Stimulated activated CD8-positive, alpha-beta memory T cell treated with anti-CD3 and anti-CD28 coated beads, Interleukin-12 subunit alpha, Interleukin-12 subunit beta, amount 100 ng/mL, for 4 hours (primary cell): ENCODE data around the gene TRIOBP.
"Not testable (repeated sequence)": the region's sequence is repeated elsewhere in the genome, so short reads cannot be mapped to it uniquely, and the experiment has no call there.

Experiments used
- DNase-seq: peaks from one replicate; pipeline ENCODE4 v3.0.0-alpha.2; 2020; ENCODE audit warnings: low read depth

TRIOBP gene

DNA sequence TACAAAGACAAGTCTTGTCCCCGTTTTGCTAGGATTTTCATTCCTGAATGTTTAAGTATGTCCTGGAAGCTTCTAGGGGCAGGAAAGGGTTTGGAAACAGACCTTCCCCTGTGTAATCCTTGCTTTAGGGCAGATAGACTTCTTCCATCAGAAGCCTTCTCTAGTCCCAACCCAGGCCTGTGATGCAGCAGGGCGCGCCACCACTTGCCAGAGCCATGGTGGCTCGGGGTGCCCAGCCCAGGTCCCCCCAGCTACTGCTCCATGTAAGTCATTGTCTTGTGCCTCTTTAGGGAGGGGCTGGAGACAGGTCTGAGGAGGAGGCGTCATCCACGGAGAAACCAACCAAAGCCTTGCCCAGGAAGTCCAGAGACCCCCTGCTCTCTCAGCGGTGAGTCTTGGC is 6.4 kb upstream of the TRIOBP start:
- DNase-seq = no peak

DNA sequence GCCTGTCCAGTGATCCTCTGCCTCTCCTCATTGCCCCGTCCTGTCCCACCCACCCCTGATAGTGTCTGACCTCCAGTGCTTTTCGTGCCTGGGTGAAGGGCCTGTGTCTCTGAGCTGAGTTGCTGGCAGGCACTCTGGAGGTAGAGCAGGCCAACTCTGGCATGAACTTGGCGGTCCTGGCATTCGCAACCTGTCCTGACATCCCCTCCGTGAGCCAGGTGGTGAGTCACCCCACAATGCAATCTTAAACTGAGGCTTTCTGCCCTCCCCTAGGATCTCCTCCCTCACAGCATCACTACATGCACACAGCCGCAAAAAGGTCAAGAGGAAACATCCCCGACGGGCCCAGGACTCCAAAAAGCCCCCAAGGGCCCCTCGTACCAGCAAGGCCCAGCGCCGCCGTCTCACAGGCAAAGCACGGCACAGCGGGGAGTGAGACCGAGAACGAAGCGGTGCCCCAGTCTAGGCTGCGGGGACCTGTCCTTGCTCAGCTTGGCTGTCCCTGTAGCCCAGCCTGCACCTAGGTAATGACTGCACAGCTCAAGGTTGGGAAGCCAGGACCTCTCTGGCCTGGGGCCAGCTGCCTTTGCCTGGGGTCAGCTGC is 5.8 kb upstream of the TRIOBP start:
- no peak for DNase-seq

DNA sequence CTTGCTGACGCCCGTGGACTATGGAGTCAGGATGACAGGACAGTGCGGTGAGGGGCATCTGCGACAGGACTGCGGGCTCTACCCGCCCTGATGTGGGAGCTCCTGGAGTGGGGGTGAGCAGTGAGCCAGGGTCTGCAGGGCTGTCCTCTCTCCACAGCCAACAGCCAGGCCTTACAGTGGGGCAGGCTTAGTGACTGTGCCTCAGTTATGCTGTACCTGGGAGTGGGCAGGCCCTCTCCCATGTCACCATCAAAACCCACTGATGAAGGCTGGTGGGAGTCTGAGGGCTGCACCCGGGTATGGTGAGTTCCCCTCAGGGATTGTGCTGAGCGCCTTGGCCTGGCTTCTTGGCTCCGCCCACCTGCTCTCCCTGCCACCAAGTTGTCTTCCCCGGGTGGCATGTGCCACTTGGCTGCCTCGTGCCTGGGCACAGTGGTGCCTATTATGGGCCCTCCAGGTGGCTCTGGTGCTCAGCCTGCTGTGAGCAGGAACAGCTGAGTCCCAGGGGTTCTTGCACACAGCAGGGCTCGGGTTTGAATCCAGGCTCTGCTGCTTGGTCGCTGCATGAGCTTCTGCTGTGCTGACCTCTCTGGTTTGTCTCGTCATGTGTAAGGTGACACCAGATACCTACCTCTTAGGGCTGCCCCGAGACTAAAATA is 4.1 kb upstream of the TRIOBP start:
- no peak for DNase-seq

DNA sequence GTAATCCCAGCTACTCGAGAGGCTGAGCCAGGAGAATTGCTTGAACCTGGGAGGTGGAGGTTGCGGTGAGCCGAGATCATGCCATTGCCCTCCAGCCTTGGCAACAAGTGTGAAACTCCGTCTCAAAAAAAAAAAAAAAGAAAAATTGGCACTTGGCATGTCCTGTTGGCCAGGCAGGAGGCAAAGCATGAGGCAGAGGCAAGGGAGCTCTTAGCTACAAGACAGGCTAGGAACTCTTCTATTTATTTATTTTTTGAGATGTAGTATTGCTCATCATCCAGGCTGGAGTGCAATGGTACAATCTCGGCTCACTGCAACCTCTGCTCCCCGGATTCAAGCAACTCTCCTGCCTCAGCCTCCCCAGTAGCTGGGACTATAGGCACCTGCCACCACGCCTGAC is 2.7 kb upstream of the TRIOBP start:
- not testable (repeated sequence) for DNase-seq

DNA sequence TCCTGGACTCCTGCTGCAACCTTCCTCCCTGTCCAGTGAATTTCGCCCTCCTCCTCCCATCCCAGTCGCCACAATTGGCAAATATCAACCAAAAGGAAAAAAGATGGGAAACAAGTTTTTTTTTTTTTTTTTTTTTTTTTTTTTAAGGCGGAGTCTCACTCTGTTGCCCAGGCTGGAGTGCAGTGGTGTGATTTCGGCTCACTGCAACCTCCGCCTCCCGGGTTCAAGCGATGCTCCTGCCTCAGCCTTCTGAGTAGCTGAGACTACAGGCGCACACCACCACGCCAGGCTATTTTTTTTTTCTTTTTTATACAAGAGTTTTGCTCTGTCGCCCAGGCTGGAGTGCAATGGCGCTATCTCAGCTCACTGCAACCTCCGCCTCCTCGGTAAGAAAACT is 590 bp upstream of the TRIOBP start:
- DNase-seq = not testable (repeated sequence)

DNA sequence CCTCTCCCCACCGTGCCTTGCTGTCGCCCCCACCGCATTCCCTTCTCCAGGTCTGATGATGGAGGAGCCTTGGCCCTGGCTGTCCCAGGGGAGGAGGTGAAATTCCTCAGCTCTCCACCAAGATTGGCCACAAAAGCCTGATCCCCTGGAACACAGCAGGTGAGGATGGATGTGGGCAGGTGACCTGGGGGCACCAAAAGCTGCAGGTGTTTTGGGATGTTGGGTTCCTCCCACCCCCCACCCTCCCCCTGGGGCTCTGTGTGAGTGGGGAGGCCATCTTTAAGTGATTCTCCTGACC is 639 bp downstream of the TRIOBP start:
- no peak for DNase-seq

DNA sequence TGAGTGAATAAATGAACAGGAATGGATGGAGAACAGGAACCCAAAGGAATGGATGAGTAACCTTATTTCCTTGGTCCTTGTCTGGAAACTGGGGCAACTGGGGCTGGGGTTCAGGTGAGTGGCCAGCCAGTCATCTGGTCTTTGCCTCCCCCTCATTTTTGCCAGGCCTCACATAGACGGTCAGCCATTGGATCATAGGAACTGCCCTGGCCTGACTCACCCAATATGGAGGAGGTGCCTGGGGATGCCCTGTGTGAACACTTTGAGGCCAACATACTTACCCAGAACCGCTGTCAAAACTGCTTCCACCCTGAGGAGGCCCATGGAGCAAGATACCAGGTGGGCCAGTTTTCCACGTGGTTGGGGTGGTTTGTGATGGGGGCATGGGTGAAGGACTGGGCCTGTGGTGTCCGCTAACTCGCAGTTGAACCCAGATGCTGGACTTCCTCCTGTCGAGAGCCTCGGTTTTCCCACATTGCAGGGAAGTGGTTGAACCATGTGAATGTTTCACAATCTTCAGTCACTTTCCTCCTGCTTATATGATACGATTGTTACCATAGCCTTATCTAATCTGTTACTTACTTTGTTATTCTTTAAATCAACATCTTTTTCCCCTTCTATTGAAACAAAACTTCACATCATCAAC is 4.4 kb downstream of the TRIOBP start:
- DNase-seq = no peak

DNA sequence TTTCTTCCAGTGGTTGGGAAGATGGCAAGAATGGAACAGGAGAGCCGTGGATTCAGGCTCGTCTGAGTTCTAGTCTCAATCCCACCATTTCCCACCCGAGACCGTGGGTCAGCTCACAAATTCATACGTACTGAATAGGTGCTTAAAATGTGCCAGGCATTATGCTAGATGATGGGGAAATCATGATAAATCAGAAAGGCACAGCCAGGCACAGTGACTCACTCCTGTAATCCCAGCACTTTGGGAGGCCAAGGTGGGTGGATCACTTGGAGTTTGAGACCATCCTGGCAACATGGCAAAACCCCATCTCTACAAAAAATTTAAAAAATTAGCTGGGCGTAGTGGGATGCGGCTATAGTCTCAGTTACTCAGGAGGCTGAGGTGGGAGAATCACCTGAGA is 7.1 kb downstream of the TRIOBP start:
- no peak for DNase-seq

DNA sequence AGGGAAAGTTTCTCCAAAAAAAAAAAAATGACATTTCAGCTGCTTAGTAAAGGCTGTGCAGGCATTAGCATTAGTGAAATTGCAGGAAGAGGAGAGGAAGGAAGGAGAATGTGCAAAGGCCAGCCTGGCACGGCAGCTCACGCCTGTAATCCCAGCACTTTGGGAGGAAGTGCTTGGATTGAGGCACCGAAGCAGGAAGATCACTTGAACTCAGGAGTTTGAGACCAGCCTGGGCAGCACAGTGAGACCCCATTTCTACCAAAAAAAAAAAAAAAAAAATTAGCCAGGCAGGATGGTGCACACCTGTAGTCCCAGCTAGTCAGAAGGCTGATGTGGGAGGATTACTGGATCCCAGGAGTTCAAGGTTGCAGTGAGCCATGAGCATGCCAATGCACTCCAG is 7.8 kb downstream of the TRIOBP start:
- no peak for DNase-seq

DNA sequence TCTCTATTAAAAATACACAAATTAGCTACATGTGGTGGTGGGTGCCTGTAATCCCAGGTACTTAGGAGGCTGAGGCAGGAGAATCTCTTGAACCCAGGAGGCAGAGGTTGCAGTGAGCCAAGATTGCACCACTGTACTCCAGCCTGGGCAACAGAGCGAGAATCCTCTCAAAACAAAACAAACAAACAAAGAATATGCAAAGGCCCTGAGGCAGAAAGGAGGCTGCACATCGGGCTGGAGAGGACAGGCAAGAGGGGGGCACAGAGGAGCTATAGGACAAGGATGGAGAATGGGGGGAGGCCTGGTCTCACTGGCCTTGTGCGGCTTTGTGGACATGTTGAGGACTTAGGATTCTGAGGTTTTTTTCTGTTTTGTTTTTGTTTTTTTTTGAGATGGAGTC is 8.4 kb downstream of the TRIOBP start:
- DNase-seq = no peak

DNA sequence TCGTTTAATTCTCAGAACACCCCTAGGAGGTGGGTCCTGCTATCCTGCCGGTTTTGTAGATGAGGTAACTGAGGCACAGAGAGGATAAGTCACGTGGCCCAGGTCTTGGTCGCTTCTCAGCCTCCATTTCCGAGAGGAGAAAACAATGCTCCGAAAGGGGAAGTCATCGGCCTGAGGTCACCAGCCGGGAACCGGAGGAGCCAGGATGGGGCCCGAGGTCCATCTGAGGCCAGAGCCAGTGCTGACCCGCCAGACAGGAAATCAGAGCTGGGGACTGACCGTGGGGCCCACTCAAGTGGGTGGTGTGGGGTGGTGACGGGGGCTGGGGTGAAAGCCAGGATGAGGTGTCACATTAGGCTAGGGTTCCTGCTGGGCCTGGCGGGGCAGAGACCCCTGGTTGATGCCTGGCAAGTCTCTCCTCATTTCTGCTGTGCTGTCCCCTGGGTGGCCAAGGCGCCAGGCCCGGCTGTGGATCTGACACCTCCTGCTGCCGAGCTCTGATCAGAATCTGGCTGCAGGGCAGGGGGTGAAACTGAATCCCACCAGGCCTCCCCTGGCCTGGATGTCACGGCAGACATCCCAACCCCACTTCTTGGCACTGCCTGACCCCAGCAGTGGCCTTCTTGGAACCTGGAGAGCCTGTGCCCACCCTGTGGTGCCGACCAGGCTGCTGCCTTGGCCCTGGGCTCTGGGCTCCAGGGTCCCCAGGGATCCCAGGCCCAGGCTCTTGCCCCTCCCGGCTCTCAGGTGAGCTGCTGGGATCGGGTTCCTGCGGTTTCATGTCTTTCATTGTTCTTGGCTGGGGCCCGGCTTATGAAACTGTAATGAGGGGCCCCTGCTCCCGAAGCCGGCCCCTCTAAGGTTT is 12.0 kb downstream of the TRIOBP start:
- DNase-seq = no peak

DNA sequence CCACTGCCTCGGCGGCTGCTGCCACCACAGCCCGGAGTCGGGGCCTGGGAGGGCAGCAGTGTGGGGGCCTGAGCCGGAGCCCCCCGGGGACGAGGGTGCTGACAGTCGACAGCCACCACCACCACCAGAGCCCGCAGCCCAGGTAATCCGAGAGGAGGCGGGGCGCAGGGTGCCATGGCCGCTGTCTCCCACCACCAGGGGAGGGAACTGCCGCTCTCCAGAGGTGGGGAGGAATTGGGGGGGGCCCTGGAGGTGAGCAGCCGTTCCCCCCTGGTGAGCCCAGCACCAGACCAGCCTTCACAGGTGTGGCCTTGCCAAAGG is 12.6 kb downstream of the TRIOBP start:
- DNase-seq = no peak

DNA sequence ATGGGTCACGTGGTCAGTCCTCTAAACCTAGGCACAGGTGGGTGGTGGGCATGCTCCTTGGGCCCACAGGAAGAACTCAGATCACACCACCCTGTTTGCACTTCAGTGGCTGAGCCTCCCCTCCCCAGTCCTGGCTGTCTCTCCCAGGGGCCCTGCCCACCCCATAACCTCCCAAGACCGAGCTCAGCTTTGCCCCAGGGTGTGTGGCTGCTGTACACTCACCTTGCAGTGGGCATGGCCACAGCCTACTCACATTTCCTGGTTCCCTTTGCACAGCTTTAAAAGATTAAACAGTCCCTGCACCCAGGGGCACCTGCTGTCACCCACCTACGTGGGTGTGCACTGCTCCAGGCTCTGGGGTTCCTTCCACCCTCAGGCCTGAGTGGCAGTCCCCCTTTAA is 13.8 kb downstream of the TRIOBP start:
- no peak for DNase-seq

DNA sequence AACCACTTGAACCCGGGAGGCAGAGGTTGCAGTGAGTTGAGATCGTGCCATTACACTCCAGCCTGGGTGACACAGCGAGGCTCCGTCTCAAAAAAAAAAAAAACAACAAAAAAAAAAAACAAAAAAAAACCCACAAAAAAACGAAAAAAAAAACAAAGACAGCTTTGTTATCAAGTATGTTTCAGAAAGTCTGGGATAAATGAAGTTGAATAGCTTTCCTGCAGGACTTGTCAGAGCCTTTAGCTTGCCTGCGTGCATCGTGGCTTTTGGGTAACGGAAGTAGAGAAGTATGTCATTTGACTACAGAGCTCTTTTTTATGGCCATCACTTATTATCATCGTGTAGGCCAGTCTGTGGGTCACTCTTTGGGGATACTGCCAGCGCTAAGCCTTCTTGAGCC is 14.6 kb downstream of the TRIOBP start:
- DNase-seq = no peak

DNA sequence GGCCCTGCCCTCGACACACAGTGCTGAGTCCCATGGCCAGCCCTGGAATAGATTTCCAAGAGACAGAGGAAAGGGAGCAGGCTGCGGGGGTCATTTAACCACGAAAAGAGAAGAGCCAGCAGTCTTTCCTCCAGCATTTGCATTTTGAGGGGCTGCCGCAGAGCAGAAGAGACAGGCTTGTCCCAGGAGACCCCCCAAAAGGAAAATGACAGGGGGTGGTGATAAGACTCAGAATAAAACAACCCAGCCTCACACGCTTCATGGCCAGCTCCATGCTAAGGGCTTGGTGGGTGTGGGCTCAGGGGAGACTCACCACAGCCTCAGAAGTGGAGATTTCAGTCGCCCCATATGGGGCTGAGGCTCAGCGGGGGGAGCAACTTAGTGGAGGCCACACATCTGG is 16.9 kb downstream of the TRIOBP start:
- no peak for DNase-seq

DNA sequence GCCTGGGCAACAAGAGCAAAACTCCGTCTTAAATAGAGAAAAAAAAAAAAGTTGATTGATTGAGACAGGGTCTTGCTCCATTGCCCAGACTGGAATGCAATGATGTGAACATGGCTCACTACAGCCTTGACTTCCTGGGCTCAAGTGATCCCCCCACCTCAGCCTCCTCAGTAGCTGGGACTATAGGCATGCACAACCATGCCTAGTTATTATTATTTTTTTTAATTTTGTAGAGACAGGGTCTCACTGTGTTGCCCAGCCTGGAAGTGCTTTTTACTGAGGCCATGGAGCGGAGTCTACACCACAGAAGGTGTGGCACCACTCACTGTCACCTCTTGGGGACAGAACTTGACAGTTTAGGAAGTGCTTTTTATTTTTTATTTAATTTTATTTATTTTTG is 17.8 kb downstream of the TRIOBP start:
- DNase-seq = no peak

DNA sequence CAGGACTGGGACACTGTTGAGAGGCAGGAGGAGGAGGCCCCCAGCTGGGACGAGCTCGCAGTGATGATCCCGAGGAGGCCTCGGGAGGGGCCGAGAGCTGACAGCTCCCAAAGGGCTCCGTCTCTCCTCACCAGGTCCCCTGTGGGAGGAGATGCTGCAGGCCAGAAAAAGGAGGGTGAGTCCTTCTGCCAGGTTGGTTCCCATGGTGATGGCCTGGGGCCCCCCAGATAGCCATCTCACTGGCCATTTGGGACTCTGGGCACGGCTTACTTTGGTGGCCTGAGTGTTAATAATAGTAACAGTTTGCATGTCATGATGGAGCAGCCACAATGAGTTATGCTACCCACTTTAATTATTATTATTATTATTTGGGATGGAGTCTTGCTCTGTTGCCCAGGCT is 18.9 kb downstream of the TRIOBP start:
- no peak for DNase-seq

DNA sequence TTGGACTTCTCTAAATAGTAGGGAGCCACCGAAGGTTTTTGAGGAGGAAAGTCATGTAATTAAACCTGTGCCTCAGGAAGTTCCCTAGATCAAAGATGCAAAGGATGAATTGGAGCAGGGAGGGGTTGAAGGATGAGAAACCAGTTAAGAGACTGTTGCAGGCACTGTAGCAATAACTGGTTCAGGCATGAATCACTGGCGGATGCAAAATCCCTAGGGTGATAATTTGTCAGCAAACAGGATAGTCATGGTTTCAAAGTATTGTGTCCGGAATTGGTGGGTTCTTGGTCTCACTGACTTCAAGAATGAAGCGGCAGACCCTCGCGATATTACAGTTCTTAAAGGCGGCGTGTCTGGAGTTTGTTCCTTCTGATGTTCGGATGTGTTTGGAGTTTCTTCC is 19.9 kb downstream of the TRIOBP start:
- DNase-seq = no peak

DNA sequence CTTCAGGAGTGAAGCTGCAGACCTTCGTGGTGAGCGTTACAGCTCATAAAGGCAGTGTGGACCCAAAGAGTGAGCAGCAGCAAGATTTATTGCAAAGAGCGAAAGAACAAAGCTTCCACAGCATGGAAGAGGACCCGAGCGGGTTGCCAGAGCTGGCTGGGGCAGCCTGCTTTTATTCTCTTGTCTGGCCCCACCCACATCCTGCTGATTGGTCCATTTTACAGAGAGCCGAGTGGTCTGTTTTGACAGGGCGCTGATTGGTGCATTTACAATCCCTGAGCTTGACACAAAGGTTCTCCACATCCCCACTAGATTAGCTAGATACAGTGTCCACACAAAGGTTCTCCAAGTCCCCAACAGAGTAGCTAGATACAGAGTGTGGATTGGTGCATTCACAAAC is 20.4 kb downstream of the TRIOBP start:
- not testable (repeated sequence) for DNase-seq

DNA sequence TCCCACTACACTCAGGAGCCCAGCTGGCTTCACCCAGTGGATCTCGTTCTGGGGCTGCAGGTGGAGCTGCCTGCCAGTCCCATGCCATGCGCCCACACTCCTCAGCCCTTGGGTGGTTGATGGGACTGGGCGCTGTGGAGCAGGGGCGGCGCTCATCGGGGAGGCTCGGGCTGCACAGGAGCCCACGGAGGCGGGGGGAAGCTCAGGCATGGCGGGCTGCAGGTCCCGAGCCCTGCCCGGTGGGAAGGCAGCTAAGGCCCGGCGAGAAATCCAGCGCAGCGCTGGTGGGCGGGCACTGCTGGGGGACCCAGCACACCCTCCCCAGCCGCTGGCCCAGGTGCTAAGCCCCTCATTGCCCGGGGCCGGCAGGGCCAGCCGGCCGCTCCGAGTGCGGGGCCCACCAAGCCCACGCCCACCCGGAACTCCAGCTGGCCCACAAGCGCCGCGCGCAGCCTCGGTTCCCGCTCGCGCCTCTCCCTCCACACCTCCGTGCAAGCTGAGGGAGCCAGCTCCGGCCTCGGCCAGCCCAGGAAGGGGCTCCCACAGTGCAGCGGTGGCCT is 21.0 kb downstream of the TRIOBP start:
- DNase-seq = not testable (repeated sequence)

DNA sequence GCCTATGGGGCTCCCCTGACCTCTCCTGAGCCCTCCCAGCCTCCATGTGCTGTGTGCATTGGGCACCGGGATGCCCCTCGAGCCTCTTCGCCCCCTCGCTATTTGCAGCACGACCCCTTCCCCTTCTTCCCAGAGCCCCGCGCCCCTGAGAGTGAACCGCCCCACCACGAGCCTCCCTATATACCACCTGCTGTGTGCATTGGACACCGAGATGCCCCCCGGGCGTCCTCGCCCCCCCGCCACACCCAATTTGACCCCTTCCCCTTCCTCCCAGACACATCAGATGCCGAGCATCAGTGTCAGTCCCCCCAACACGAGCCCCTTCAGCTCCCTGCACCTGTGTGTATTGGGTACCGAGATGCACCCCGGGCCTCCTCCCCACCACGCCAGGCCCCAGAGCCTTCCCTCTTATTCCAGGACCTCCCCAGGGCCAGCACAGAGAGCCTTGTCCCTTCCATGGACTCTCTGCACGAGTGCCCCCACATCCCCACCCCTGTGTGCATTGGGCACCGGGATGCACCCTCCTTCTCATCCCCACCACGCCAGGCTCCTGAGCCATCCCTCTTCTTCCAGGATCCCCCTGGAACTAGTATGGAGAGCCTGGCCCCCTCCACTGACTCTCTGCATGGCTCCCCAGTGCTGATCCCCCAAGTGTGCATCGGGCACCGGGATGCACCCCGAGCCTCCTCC is 28.8 kb downstream of the TRIOBP start:
- no peak for DNase-seq

DNA sequence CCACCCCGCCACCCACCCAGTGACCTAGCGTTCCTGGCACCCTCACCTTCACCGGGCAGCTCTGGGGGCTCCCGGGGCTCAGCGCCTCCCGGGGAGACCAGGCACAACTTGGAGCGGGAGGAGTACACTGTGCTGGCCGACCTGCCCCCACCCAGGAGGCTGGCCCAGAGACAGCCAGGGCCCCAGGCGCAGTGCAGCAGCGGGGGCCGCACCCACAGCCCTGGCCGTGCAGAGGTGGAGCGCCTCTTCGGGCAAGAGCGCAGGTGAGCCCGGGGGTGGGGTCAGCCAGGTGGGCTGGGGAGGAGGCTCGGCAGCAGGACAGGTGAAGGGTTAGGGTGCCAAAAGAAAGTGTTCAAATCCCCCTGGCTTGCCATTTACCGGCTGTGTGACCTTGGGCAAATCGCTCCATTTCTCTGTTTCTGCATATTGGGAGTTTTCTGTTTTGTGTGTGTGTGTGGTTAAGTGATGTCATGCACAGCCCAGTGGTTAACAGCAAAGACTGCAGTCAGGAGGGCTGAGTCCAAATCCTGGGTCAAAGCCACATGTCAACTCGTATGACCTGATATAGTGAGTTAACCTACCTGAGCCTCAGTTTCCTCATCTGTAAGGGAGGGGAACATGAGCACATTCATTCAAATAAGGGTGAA is 29.5 kb downstream of the TRIOBP start:
- DNase-seq = no peak
